CD4-positive, alpha-beta T cell treated with Interferon alpha-2 for 1 hour (primary cell): ENCODE results near the gene CRX.
"Not testable (repeated sequence)": the region's sequence is repeated elsewhere in the genome, so short reads cannot be mapped to it uniquely, and the experiment has no call there.

Source experiments
- DNase-seq, 2 donors: peaks; one replicate each; pipeline ENCODE4 v3.0.0-alpha.2; 2020 to 2022

The CRX gene

GRCh38 chr19:47821460-47822020, at the start of gene CRX:
CRX (plus strand) TSS chr19:47821937; CDS start chr19:47834444, 12,507 bp downstream.
- DNase-seq = no peak

DNA sequence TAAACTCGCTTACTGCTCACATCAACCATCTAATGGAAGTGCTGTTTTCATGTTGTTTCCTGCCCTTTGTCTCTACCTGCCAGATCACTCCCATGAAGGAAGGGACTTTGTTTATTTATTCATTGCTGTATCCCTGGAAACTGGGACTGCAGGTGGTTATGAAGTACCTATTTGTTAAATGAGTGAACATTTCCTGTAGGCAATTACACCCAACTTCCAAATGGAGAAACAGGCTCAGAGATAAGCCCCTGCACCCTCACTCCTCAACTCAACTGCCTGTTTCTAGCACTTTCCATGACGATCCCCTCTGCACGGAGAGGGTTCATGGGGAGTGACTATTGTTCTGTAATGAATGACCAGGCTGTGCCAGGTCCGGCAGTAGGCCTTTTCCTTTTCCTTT, 45.2 kb upstream of the CRX start:
- no peak for DNase-seq

- DNase-seq = not testable (repeated sequence)
These were observed 44.3 kb upstream of the CRX start for GRCh38 chr19:47777245-47778048.

- DNase-seq = peak; percentile 74 to 86
These were observed 43.4 kb upstream of the CRX start, which contains the start of gene SELENOW for GRCh38 chr19:47778049-47778953. SELENOW (plus strand) TSS chr19:47778703; CDS start chr19:47778786, 83 bp downstream.

- DNase-seq = no peak
These were observed 42.8 kb upstream of the CRX start for GRCh38 chr19:47778954-47779351.

GRCh38 chr19:47779524-47780214, 42.1 kb upstream of the CRX start:
- no peak for DNase-seq

DNA sequence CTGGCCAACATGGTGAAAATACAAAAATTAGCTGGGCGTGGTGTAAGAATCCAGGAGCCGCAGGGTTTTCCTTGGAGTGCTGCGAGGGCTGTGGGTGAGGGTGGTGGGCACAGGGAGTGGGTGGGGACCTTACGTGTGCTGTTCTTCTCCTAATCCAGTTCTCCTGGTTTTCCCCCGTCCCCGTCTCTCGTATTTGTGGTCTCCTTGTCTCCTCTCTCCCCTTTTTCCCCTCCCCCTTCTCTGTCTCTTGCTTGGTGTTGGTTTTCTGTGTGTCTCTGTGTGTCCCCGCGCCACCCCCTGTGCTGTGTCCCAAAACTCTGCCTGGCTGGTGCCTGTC, 41.6 kb upstream of the CRX start:
- no peak for DNase-seq

DNA sequence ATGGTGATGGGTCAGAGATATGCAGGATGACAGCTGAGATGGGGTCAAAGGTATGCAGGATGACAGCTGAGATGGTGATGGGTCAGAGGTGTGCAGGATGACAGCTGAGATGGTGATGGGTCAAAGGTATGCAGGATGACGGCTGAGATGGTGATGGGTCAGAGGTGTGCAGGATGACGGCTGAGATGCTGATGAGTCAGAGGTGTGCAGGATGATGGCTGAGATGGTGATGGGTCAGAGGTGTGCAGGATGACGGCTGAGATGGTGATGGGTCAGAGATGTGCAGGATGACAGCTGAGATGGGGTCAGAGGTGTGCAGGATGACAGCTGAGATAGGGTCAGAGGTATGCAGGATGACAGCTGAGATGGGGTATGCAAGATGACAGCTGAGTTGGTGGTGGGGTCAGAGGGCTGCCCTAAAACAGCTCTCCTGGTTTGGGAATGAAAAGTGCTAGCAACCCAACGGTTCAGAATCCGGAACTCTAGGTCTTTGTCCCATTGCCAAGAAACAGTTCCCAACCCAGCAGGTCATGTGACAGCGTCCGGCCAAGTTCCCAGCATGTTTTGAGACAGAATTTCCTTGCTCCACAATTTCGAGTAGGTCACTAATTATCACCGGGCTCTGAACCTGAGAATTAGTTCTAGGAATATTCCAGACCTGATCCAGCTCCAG, 40.0 kb upstream of the CRX start:
- no peak for DNase-seq

GRCh38 chr19:47786566-47786965, 35.2 kb upstream of the CRX start:
- DNase-seq = no peak

DNA sequence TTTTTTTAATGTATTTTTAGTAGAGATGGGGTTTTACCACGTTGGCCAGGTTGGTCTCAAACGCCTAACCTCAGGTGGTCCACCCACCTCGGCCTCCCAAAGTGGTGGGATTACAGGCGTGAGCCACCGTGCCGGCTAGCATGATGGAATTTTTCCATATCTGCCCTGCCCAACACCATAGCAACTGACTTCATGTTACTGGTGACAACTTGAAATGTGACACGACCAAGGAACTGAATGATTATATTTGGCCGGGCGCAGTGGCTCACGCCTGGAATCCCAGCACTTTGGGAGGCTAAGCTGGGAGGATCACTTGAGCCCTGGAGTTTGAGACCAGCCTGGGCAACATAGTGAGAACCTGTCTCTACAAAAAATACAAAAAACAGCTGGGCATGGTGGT, 34.4 kb upstream of the CRX start:
- not testable (repeated sequence) for DNase-seq

DNA sequence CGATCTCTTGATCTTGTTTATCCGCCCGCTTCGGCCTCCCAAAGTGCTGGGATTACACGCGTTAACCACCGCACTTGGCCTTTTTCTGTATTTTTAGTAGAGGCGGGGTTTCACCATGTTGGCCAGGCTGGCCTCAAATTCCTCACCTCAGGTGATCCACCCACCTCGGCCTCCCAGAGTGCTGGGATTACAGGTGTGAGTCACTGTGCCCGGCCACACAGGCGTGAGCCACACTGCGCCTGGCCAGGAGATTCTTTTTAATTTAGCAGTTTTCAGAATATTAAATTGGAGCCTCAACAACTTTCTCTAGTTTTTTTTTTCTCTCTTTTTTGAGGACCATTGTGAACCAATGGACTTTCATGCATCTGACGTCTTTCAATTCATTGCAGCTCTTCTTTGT, 31.9 kb upstream of the CRX start:
- DNase-seq = not testable (repeated sequence)

GRCh38 chr19:47790398-47790814, 31.3 kb upstream of the CRX start:
- DNase-seq = peak; percentile 74 to 80

- DNase-seq = no peak
These were observed 29.1 kb upstream of the CRX start for GRCh38 chr19:47792616-47793015.

DNA sequence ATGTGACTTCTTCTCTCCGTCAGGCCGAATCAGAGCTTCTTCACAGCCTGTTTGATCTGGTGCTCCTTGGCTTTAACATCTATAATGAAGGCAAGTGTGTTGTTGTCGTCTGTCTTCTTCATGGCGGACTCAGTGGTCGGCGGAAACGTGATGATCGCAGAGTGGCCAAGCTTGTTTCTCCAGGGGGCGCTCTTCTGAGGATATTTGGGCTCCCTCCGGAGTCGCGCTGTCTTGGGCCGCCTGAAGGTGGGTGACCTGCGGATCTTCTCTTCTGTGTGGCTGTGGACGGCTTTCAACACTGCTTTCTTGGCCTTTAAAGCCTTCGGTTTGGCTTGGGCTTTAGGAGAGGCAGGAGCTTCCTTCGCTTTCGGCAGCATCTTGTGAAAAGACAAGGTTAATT, 27.2 kb upstream of the CRX start:
- DNase-seq = no peak

DNA sequence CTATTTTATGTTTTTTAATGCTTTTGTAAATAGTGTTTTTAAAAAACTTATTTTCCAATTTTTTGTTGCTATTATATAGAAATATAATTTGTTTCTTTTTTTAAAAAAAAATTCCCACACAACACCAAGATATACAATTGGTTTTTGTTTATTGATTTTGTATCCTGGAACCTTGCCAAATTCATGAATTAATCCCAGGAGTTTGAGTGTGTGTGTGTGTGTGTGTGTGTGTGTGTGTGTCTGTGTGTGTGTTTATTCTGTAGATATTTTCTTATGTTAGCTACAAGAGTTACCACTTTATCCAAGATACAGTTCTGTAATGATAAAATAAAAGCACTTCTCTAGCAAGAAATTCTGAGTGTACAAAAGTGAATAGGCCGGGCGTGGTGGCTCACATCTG, 25.0 kb upstream of the CRX start:
- DNase-seq = no peak

GRCh38 chr19:47797996-47798903, 23.5 kb upstream of the CRX start:
- no peak for DNase-seq

DNA sequence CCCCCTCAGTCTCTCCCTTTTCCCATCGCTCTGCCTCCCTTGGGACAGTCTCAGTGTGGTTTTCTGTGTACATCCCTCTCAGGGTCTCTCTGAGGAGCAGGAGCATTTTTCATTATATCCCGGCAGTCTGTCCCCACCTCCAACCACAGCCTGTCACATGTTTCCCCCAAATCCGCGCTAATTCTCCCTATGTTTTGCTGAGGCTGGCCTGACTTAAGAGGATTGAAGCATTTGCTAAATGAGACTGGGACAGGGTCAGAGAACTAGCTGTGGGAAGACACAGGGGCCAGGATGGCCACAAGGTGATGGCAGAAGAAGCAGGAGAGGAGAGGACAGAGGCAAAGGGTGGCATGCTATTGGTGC, 22.9 kb upstream of the CRX start:
- no peak for DNase-seq

- no peak for DNase-seq
These were observed 20.5 kb upstream of the CRX start for GRCh38 chr19:47801270-47801669.

DNA sequence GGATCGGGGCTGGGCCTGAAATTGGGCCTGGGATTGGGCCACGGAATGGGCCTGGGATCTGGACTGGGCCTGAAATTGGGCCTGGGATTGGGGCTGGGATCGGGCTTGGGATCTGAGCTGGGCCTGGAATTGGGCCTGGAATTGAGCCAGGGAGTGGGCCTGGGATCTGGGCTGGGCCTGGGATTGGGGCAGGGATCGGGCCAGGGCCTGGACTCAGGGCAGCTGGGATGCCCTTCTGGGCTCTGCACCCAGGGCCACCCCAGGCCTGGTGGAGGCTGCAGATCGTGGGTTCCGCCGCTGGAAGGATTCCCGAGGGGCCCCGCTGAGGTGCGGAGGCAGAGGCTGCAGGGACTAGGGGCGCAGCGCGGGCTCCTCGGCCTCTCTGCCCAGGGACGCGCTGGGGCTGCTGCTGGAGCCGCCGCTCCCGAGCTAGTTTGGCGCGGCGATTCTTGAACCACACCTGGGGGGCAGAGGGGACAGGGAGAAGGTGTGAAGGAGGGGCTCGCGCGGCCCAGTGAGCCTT, 19.2 kb upstream of the CRX start:
- no peak for DNase-seq

DNA sequence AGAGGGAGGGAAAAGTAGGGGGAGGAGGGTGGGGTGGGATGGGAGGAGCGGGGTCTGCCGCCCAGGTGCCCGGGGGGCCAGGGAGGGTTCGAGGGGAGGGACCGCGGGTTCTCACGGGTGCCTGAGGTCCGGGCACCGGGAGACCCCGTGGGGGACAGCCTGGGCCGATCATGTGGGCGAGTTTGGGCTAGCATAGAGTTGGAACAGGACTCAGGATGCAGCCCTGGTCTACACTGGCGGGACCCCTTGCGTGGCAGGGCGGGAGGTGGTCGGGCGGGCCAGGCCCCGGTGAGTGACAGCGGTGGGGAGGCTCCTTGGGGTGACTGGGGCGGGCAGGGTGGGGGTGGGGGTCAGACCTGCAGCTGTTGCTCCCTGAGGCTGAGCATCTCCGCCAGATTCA, 18.6 kb upstream of the CRX start:
- DNase-seq = not testable (repeated sequence)

DNA sequence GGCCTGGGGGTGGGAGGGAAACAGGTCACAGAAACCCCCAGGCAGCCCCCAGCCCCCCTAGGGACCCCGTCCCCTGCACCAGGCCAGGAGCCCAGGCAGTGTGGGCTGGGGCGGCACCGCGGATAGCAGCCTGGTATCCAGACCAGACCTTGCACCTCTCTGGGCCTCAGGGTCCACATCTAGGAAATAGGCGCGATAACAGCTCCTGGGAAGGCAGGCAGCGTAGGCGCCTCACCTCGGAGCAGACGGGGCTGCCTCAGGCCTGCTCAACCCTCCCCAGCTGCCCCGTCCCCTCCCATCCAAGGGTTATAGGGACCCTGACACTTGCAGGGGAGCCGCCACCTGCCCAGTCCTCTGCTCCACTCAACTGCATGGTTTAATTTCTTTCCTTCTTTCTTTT, 18.1 kb upstream of the CRX start:
- not testable (repeated sequence) for DNase-seq
